Cardiac fibroblast (primary cell): ENCODE data around the gene SIX5.

Experiments used
- DNase-seq, 2 donors: peaks; one replicate each; pipeline versions ENCODE4 v3.0.0 to v3.0.0-alpha.2; 2010; ENCODE audit warnings: low read depth in 2 of 2
- H3K4me3 ChIP-seq, 2 donors: replicated peaks in 1 of 2; 1 replicate in 1 of 2; 2 replicates in 1 of 2; pipeline ENCODE4 v1.5.1; 2011; ENCODE audit warnings: low read depth in 2 of 2, low read length in 2 of 2, mild to moderate bottlenecking in 2 of 2, moderate library complexity in 1 of 2
- TF ChIP-seq, protein P1 (sequence below): IDR thresholded peaks from one replicate; pipeline ENCODE4 v1.5.1; 2011; ENCODE audit warnings: low read depth, mild to moderate bottlenecking, low read length, inconsistent platforms

Gene SIX5

DNA sequence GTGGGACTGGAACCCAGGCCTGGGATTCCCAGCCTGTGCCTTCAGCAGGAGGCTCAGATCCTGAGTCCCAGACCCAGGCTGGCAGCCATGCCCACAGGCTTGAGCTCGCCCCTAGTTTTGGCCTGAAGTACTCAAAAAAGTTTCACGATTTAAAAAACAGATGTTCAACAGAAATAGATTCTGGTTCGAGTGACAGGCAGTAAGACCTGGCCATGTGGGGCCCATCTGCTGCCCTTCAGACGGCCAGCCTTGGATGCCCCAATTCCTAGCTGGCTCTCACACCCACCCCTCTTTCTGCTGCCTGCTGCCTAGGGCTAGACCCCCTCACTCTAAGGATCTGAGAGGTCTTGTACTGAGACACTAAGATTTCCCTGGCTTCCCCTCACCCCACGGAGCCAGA lies 16.0 kb upstream of the SIX5 start:
- TF ChIP-seq, protein P1, sequence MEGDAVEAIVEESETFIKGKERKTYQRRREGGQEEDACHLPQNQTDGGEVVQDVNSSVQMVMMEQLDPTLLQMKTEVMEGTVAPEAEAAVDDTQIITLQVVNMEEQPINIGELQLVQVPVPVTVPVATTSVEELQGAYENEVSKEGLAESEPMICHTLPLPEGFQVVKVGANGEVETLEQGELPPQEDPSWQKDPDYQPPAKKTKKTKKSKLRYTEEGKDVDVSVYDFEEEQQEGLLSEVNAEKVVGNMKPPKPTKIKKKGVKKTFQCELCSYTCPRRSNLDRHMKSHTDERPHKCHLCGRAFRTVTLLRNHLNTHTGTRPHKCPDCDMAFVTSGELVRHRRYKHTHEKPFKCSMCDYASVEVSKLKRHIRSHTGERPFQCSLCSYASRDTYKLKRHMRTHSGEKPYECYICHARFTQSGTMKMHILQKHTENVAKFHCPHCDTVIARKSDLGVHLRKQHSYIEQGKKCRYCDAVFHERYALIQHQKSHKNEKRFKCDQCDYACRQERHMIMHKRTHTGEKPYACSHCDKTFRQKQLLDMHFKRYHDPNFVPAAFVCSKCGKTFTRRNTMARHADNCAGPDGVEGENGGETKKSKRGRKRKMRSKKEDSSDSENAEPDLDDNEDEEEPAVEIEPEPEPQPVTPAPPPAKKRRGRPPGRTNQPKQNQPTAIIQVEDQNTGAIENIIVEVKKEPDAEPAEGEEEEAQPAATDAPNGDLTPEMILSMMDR: no peak
- DNase-seq: no peak
- no peak overlapping the region for H3K4me3 ChIP-seq

DNA sequence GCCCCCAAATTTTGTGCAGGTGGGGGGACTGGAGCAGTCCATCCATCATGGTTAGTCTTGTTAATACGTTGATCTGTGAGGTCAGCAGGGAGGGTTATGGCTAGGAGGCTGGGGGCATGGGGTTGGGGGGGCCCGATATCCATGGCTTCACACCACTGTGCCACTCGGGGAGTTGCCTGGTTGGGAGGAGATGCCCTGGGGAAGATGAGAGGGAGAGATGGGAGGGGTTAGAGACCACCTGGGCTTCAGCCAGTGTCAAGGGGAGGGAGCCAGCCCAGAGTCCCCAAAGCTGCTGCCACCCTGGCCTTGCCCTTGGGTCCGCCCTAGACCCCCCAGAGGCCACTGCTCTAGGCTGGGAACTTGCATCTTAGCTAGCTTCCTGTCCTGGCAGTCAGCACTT lies 15.0 kb upstream of the SIX5 start:
- DNase-seq: no peak
- TF ChIP-seq, protein P1: no peak
- no peak overlapping the region for H3K4me3 ChIP-seq

DNA sequence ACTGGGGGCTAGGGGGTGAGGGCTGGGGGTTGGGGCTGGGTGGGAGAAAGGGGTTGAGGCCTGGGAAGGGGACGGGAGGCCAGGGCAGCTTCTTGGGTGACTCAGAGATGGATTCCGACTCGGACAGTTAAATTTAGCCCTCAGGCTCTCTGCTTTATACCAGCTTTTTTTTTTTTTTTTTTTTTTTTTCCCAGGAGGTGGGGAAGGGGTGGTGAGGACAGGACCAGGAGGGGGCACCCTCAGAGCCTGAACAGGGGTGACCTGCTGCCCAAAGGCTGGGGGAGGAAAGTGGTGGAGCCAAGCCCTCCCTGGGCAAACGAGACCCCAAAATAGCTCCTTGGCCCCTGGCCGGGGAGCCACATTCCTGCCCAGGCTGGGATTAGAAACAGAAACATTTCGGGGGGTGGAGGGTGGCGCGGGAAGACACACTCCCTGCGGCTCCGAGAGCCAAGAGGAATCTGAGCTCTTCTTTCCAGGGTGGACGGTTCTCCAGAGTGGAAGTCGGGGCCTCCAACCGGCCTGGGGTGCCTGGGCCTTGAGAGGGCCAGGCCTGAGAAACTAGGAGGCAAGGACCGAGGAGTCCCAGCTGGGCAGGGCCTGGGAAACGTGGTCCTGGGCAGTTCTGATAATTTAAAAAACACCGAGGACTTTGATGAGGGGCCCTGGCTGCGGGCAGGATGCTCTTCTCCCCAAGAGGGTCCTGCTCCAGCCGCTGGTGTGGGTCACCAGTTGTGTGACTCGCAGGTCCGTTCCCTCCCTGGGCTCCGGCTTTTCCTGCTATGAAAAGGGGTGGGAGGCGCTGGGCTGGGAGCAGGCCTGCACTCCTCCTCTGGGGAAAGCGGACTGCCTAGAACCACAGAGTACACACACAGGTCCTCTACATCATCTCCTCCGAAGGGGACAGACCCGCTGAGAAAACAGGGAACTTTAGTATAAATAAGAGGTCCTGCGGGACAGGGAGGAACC lies 14.1 kb upstream of the SIX5 start:
- peak overlapping the region in 1 of 2 donors; percentile 7 for H3K4me3 ChIP-seq
- TF ChIP-seq, protein P1: no peak
- DNase-seq: peak; percentile 70 to 73

DNA sequence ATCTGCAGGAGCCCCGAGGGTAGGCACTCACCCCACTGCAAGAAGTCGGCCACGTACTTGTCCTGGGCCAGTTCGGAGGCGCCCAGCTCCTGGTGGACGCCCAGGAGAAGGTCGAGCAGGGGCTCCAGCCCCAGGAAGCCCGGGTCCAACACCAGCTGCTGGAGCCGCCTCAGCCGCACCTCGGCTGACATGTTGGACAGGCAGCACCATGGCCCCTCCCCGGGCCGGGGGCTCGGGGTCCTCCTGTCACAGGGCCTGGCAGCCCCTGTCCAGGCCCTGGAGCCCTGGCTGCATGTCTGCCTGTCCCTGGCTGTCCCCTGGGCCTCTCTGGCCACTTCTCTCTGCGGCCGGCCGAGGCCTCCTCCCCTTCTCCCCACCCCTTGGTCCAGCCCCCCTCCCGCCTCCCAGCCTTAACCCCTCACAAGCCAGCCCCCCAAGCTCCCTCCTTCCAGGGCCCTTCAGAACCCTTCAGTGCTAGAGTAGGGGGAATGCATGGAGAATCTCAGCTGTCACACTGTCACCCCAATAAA lies 13.2 kb upstream of the SIX5 start, which contains the start of gene DMPK:
DMPK (minus strand) TSS at position 329 of the 530 bp plus-strand sequence; CDS start at position 191, 138 bp downstream.
- peak within 1 kb of the TSS; percentile 33 to 62 for H3K4me3 ChIP-seq
- TF ChIP-seq, protein P1: no peak
- DNase-seq: peak in 1 of 2 donors; percentile 35

DNA sequence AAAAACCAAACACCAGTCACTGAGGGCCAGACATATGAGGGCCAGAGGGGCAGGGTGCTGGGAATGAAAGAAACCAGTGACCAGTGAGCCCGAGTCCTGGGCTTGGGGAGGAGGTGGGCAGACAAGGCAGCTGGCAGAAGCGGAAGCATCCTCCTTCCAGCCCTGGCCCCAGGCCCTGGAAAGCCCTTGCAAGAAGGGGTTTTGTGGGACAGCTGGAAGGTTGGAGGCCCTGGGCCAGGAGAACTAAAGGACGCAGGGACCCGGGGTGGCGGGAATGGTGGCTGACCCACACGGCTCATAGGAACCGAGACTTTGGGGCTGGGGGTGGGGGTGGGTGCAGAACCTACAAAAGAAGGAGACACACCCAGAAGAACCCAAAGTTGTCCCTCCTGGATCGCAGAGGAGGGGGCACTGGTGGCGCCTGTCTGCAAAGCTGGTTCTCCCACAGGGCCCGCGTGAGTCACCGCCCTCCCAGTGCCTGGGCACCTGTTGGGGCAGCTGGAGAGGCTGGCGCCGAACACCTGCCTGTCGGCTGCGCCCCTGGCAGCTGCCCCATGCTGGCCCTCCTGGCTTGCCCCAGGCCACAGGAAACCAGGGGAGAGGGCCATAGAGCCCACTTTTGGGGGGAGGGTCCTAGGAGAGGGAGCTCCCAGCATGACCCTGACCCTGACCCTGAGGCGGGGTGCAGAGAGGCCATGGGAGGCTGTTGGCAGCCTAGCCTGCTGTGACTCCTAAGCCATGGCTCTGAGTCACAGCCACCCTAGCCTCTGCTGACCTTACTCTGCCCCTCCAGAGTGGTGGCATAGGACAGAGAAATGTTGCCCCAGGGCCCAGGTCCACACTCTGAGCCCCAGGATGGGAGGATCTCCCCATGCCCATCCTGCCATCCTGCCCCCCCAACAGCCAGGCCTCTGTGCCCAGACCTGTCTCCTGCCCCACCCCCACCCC lies 12.4 kb upstream of the SIX5 start:
- DNase-seq: no peak
- H3K4me3 ChIP-seq: peak overlapping the region; percentile 33 to 62
- TF ChIP-seq, protein P1: no peak

DNA sequence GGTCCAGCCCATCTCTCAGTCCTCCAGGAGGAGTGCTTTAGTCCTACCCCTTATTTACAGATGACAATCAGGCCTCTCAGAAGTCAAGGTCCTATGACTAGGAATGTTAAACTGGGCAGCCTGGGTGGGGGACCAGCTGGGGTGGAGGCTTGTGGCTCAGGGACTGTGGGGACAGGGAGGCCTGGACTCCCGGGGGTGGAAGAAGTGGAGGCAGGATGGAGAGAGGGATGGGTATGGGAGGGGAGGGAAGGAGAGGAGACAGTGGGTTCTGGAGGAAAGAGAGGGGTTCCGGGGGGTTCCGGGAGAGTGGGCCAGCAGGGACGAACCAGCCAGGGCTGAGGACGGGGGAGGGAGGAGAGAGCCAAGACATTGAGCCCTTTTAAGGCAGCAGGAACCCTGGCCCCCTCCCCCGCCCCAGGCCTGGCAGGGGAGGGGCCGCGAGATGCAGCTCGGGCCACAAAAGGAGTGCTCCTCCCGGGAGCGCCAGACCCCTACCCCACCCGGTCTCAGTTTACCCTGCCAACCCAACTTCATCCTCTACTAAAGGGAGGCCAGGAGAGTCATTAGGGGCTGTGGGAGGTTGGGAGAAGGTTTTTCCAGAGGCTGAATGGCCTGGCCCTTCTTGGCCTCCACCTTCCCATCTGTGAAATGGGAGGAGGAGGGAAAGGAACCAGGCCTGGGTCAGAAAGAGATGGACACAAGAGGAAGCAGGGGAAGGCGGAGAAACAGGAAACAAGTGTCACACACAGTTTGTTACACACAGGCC lies 11.6 kb upstream of the SIX5 start:
- peak overlapping the region in 1 of 2 donors; percentile 62 for H3K4me3 ChIP-seq
- DNase-seq: peak in 1 of 2 donors; percentile 21
- TF ChIP-seq, protein P1: no peak
